Measurements from ENCODE around the gene CREBZF.

- TF ChIP-seq CTCF (IDR thresholded peaks at IDR 0.05) (no peak), POLR2A (IDR thresholded peaks at IDR 0.05) (no peak), EP300 (IDR thresholded peaks at IDR 0.05) (no peak)
Observed at GRCh38 chr11:85652786-85653447, 12.0 kb downstream of the CREBZF start.
